KG1 (cell line): ENCODE measurements around the gene RAB20.
A peak's percentile ranks its signal among the peaks of the same experiment; 100 is the strongest.
"Not testable (repeated sequence)": the region's sequence is repeated elsewhere in the genome, so short reads cannot be mapped to it uniquely, and the experiment has no call there.

ENCODE experiments used
- DNase-seq: peaks from one replicate; lab custom pipeline; 2025; lab: John Stamatoyannopoulos, UW

RAB20 gene

DNA sequence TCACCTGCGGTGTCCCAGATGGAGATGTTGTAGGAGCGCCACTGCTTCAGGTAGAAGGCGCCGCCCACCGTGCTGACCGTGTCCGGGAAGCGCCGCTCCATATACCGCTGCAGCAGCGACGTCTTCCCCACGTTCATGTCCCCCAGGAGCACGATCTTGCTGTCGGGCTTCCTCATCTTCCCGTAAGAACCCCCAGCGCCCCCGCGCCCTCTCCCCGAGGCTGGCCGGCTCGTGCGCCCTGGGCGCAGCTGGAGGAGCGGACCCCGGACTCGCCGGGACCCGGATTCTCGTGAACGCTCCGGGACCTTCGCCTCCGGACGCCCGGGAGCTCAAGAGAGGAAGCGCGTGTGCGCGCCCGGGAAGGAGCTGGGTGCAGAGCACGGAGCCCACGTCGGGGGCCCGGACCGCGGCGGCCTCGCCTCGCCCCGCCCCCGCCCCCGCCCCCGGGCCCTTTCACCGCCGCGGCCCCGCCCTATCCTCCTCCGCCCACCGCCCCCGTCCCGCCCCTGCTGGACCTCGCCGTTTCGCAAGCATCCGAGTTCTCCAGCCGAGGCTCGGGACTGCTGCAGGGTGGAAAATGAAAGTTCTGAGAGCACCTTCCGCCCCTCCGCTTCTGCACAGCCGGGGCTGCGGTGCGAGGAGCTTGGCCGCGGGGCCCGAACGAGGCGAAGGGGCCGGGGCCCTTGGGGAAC is at the start of gene RAB20:
Gene RAB20, minus strand, starts transcription at position 379 of the 692 bp plus-strand sequence. Its CDS starts 203 bp downstream, at position 176.
- no peak for DNase-seq

DNA sequence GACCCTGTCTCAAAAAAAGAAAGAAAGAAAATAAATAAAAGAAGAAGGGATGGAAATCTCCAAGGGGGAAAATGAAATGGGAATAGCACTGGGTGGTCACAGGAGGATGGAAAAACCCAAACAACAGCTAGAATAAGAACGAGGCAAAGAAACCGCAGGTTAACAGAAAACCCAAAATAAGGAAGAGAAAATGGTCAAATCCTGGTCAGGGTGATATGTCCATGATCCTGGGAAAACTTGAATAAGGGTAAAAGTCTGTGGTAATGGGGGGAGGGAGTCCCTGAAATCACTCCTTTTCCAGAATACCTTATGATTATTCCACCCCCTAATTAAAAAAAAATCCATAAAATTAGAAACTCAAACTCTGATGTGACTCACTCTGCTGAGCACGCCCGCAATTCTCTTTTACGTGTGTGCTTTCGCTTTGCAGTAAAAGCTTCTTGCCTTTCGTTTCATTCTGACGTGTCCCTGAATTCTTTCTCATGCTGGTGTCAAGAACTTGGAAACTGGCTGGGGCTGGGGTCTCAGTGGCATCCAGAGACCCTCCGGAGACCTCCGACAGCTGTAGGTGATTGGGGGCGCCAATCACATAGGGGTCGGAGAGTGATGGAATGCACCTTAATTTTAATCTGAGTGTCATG is 49.6 kb upstream of the RAB20 start:
- no peak for DNase-seq

GRCh38 chr13:110607675-110608224 is 46.2 kb upstream of the RAB20 start:
- DNase-seq = no peak

DNA sequence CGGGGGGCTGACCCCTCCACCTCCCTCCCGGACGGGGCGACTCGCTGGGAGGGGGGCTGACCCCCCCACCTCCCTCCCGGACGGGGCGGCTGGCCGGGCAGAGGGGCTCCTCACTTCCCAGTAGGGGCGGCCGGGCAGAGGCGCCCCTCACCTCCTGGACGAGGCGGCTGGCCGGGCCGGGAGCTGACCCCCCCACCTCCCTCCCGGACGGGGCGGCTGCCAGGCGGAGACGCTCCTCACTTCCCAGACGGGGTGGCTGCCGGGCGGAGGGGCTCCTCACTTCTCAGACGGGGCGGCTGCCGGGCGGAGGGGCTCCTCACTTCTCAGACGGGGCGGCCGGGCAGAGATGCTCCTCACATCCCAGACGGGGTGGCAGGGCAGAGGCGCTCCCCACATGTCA is 44.8 kb upstream of the RAB20 start:
- DNase-seq = not testable (repeated sequence)

DNA sequence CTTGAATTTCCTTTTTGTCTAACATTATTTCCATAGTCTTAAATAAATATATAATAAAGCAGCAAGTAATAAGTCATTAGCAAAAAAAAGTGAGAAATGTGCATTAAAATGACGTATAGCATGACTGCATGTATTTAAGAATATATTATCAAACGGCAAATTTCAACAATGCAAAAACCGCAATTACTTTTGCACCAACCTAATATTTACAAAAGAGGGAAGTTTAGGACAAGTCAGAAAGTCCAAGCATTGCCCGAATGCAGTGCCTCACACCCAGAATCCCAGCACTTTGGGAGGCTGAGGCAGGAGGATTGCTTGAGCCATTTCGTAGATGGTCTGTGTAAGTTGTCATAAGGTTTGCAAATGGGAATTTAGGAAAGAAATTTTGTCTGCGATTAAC is 43.6 kb upstream of the RAB20 start:
- DNase-seq = no peak

- DNase-seq = no peak
Measured at GRCh38 chr13:110600980-110601379, 39.5 kb upstream of the RAB20 start.

DNA sequence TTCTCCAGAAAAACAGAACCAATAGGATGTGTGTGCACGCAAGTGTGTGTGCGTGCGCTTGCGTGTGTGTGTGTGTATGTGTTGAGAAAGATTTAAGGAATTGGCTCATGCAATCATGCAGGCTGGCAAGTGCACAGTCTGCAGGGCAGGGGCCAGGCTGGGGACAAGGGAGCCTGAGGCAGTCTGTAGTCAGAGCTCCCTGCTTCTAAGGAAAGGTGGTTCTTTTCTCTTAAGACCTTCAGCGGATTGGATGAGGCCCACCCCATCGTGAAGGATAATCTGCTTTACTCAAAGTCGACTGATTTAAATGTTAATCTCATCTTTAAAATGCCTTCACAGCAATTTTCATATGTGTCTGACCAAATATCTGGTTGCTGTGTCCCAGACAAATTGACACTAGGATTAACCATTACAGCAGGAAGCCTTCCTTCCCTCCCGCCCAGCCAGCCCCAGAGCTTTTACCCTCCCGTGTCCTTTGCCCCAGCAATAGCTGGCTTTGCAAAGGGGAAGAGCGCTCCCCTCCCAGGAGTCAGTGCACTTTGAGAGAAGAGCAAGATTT is 38.8 kb upstream of the RAB20 start:
- DNase-seq = no peak

DNA sequence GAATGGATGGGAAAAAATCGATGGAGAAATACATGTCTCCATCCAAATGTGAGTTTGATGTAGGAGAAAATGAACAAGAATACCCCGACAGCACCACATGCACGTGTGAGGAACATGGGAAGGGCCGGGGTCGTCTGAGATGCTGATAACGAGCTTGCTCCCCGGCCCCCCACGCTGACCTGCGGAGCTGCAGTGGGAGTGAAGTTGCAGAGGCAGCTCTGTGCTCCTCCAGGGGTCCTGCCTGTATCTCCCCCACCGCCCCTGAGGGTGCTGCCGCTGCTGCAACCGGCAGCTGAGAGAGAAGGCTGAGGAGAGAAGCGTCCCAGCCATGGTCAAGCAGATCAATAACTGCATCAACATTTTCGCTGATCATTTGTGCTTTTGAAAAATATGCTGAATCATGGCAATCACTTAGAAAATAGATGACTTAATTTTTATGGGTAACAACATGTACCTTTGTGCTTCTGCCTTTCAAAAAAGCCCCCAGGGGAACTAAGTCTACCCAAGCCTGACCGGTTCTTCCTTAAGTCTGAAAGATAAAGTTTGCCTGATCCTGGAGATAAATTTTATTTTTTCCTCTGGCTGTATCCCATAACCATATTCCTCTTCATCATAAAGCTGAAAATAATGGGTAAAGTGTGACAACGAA is 35.6 kb upstream of the RAB20 start:
- no peak for DNase-seq

GRCh38 chr13:110593430-110594130 is 32.1 kb upstream of the RAB20 start:
- peak; percentile 29 for DNase-seq

DNA sequence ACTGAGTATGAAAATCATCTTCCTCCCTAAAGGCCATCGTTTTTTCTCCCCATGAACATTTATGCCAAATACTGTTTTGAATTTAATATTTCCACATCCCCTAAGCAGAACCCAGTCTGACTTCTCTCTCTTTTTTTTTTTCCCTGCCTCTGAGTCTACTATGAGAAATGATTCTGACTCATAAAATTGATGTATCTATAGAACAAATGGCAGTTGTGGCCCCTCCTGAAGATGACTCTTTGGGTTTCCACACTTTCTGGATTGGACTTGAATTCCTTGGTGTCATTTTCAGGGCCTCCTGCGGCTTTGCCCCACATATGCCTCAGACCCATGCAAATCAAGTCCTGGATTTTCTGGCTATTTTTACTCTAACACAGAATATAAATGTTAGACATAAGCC is 31.1 kb upstream of the RAB20 start:
- DNase-seq = no peak

DNA sequence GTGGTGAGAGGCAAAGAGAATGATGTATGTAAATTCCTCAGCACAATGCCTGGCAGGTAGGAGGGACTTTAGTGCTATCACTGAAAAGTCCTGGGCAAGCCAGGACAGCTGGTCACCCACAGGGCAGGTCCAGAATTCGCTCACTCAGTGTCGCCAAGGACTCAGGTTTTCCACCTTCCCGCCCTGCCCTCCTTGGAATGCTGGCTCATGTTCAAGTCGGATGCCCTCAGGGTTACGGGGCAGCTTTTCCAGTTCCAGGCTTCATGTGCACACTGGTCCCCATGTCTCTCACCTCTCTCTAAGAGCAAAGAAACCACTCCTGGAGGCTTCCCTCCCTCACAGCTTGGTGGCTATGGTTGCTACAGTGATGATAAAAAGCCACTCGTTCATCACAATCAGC is 29.1 kb upstream of the RAB20 start:
- no peak for DNase-seq

GRCh38 chr13:110589793-110590390 is 28.4 kb upstream of the RAB20 start:
- no peak for DNase-seq

DNA sequence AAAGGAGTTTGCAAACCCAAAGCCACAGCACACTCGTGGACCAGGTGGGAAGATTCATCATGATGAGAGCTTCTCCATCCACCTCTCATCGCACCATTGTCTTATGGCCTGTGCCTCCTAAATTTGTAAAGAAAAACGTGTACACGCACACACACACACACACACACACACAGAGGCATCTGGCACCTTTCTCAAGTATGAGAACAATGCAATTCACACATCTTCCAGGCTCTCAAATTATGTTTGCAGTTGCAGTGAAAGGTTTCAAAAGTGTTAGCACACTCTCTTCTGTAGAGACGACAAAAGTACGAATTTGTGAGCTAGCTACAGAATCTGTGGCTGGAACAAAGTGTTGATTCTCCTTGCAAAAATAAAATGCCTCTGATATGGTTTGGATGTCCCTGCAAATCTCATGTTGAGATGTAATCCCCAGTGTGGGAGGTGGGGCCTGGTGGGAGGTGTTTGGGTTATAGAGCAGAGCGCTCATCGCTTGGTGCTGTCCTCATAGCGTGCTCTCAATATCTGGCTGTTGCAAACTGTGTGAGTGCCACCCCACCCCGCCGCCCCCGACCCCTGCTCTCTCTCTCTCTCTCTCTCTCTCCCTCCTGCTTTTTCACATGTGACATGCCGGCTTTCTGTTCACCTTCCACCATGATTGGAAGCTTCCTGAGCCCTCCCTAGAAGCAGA is 21.8 kb upstream of the RAB20 start:
- DNase-seq = no peak

DNA sequence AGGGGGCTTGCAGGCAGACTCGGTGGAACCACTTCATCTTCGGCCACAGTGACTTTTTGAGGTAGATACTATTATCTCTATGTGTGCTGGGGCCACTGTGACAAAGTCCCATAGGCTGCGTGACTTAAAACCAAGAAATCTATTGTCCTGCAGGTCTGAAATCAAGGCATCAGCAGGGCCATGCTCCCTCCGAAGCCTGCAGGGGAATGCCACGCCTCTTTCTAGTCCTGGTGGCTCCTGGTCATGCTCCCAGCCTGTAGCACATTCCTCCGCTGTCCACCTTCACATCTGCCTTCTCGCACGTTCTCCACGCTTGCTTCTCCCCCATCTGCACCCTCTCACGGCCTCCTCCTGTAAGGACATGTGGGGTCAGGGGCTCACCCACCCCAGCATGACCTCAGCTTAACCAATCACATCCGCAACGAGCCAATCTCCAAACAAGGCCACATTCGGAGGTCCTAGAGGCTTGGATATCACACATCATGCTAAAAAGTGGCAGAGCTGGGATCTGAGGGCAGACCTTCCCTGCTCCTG is 21.0 kb upstream of the RAB20 start:
- DNase-seq = no peak

DNA sequence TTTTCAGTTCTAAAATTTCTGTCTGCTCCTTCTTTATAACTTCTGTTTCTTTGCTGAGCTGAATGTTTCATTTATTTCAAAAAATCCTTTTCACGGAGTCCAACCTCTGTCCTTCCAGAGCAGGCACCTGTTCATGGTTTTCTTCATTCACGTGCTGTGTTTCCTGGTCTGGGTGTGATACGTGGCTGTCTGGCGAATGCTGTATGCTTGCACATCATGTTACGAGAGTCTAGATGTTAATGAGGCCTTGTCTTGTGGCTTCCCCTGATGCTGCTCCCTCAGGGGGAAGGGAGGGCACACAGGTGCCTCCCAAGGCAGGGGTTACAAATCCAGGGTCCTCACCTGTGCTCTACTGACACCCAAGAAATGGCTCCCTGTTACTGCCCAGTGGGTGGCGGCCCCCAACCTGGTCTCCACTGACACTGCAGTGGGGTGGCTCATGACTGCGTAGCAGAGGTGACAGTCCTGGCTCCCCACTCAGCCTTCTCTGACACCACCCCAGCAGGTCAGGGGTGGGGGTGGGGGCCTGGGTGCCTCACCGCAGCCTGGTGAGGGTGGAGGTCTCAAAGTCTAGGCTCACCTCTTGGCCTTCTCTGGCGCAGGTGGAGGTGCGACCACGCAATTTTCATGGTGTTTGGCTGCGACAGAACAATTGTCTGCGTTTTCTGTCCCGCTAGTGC is 20.1 kb upstream of the RAB20 start:
- DNase-seq = no peak

GRCh38 chr13:110580800-110581199 is 19.3 kb upstream of the RAB20 start:
- no peak for DNase-seq

DNA sequence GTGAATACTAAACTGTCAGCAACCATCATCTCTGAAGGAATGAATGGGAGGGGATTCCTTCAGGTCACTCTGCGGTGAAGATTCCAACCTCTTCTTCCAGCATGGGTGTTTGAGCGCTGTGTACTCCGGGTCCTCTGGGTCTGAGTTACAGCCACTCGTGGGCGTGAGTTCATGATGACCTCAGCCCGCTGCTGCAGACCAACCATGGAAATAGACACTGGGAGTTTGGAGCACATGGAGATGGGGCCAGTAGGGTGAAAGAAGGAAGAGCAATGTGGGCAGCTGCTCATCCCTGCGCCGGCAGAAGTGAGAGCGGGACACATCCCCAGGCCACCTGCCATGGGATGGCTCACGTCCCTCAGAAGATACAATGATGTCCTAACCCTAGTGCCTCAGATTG is 16.8 kb upstream of the RAB20 start:
- no peak for DNase-seq

- no peak for DNase-seq
Measured at GRCh38 chr13:110576736-110577476, 15.4 kb upstream of the RAB20 start.

GRCh38 chr13:110576070-110576394 is 14.5 kb upstream of the RAB20 start:
- no peak for DNase-seq
